Activated CD4-positive, alpha-beta T cell treated with anti-CD3 and anti-CD28 coated beads for 1 hour (primary cell): ENCODE measurements around the gene WRAP73.
"Not testable (repeated sequence)": the region's sequence is repeated elsewhere in the genome, so short reads cannot be mapped to it uniquely, and the experiment has no call there.

ENCODE experiments used
- DNase-seq: peaks from one replicate; pipeline ENCODE4 v3.0.0-alpha.2; 2020

The WRAP73 gene

DNA sequence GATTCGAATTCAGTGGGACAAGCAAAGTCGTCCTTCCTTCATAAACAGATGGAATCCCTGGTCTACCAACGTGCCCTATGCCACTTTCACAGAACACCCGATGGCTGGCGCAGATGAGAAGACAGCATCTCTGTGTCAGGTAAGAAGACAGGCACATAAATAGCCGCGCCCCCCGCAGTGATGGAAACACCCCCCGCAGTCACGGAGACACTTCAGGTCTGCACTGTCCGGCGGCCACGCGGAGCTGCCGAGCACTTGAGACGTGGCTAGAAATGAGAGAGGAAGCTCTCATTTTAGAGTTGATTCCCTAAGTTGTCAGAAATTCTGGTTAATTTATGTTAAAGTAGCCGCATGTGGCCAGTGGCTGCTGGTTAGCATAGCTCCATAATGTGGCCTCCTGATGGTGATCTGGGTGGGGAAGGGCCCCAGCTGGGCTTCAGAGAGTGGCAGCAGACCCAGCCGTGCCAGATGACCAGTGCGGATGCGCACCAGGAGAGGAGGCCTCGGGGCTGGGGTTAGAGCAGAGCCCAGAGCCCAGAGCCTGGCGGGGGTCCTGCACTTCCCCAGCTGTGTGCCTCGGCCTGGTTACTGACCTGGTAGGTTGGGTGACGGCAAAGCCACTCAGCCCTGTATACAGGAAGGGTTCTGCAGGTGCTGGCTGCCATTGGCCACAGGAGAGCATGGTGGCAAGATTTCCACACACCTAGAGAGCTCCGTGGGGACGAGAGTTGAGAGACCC, 22.2 kb downstream of the WRAP73 start:
- no peak for DNase-seq

DNA sequence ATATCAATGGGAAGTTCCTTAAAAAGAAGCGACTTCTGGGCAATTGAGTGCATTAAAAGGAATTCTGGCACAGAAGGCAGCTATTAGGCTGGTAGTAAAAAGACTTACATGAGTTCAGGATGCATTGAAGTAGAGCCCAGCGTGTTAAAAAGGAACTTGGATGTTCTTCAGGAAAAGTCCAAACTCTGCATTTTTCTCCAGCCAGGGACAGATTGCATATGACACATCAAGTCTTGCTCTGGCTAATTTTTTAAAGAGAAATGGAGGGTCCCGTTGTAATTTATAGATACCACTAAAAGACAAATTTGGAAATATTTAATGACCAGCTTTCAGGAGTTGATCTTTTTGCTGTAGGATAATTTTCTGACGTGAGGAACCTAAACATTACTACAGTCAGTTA, 23.9 kb downstream of the WRAP73 start:
- DNase-seq, result no peak

DNA sequence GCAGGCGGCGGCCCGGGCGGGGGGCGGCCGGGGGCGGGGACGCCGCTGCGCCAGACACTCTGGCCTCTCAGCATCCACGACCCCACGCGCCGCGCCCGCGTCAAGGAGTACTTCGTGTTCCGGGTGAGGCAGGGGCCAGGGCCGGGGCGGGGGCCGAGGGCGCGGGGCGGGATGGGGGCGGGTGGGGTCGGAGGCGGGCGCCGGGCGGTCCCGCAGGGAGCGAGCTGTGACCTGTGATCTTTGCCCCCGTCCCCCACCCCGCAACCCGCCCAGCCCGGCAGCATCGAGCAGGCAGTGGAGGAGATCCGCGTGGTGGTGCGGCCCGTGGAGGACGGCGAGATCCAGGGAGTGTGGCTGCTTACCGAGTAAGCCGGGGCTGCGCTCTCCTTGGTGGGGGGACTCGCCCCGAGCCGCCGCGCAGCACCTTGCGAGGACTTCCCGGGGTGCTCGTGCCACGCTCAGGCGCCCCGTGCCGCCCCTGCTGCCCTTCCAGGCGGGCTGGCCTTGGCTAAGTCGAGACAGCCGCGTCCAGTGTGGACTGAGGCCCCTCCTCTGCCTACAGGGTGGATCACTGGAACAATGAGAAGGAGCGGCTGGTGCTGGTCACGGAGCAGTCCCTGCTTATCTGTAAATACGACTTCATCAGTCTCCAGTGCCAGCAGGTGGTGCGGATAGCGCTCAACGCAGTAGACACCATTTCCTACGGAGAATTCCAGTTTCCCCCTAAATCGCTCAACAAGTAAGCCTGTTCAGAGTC, 24.6 kb downstream of the WRAP73 start:
- no peak for DNase-seq

DNA sequence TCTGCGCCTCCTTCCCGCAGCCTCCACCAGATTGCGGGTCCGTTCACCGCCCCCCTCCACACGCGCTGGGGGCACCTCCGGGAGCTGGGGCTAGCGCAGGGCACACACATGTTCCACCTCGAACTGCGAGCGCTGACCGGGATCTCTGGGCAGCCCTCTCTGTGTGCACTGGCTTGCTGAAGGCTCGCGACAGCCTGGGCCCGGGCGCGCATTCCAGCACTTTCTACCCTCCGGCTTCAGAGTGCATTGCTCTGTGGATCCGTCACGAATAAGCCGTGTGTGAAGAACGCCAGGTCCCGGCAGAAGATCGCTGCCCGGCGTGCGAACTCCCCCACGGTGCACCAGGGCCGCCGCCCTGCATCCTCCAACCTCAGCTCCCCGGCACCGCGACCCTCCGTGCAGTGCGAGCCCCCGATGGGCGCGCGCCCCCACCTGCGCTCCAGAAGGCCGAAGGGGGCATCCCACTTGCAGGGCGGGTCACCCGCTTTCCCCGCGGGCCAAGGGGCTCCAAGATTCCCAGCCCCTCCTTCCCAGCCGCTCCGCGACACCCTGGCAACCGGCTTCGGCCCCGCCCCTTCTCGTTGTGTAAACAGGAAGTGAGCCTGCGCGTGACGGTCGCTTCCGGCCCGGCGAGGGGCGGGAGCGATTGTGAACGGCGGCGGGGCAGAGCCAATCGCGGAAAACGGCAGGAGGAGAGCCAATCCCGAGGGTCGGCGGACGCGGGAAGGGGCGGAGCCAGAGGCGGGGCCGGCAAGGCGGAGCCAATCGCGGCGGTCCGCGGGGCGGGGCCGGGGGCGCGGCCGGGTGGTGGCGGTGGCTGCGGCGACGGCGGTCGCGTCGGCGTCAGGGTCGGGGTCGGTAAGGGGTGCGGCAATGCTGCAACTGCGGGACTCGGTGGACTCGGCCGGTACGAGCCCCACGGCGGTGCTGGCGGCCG, 25.4 kb downstream of the WRAP73 start, which contains the start of gene TPRG1L:
Gene TPRG1L (plus strand): TSS at position 816 of the 937 bp plus-strand sequence. CDS start 58 bp downstream, at position 874.
- peak; percentile 98 for DNase-seq

DNA sequence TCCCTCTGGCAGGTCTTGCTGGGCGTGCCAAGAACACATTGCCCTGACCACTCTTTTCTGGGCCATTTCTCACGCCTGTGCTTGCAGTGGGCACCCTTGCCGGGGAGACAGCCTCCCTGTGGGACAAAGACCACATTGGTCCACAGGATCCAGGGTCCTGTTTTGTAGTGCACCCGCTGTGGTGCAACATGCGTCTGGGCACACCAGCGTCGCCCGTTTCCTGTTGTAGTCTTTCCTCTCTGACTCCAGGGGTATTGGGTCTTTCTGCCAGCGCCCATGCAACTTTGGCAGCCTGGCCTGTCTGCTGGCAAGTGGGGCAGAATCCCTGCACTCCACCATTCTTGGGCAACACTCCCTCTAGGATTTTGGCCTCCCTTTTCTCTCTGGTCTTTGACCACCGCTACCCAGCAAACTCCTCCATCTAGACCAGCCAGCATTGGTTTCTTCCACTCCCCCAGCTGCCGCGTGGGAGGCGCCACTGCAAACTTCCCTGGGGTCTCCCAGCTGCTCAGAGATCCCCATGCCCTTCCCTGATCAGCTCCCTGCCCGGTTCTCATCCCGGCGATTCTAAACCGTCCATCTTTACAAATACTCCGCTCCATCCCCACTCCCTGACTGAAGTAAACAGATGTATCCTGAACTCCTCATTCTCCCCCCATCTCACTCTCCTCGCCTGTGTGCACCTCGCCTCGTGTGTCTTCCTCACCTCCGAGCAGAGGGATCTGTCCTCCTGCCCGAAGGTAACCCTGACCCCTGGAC, 26.3 kb downstream of the WRAP73 start:
- no peak for DNase-seq

DNA sequence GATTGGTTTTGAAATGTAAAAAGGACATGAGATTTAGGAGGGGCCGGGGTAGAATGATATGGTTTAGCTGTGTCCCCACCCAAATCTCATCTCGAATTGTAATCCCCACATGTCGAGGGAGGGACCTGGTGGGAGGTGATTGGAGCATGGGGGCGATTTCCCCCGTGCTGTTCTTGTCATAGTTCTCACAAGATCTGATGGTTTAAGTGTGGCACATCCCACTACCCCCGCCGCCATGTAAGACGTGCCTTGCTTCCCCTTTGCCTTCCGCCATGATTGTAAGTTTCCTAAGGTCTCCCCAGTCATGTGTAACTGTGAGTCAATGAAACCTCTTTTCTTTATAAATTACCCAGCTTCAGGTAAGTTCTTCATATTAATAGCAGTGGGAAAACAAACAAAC, 27.8 kb downstream of the WRAP73 start:
- not testable (repeated sequence) for DNase-seq

DNA sequence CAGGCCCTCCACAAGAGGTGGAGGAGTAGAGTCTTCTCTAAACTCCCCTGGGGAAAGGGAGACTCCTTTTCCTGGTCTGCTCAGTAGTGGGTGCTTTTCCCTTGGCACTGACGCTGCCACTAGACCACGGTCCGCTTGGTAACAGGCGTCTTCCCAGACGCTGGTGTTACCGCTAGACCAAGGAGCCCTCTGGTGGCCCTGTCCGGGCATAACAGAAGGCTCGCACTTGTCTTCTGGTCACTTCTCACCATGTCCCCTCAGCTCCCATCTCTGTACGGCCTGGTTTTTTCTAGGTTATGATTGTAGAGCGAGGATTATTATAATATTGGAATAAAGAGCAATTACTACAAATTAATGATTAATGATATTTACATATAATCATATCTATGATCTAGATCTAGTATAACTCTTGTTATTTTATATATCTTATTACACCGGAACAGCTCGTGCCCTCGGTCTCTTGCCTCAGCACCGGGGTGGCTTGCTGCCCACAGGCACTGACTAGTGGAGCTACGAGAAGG, 28.7 kb downstream of the WRAP73 start:
- not testable (repeated sequence) for DNase-seq

DNA sequence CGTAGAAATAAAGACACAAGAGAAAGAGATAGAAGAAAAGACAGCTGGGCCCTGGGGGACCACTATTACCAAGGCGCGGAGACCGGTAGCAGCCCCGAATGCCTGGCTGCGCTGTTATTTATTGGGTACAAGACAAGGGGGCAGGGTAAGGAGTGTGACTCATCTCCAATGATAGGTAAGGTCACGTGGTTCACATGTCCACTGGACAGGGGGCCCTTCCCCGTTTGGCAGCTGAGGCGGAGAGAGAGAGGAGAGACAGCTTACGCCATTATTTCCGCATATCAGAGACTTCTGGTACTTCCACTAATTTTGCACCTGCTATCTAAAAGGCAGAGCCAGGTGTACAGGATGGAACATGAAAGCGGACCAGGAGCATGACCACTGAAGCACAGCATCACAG, 29.2 kb downstream of the WRAP73 start:
- no peak for DNase-seq

DNA sequence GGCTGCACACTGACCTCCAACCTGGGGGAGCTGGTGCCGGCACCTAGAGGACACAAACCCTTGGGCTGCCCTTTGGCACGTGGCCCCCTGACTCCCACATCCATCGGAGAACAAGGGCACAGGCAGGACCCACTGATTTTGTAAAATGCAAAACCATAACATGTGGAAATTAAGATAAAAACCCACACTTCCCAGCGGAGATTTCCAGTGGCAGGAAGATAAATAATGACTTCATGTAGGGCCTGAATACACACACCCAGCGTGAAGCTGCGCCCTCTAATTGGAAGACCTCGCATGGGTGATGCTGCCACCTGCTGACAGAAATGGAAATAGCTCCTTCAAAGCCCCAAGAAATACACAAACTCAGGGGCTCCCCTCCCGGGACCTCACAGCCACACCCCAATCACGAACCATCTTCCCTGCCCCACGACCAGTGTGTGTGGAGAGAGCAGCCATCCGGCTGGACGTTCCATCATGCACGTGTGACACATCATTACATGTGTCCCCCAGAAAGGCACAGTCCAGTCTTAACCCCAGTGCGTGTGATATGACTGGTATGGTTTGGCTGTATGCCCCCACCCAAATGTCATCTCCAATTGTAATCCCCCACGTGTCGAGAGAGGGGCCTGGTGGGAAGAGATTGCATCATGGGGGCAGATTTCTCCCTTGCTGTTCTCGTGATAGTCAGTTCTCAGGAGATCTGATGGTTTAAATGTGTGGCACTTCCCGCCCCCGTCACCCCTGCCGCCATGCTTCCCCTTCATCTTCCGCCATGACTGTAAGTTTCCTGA, 30.8 kb downstream of the WRAP73 start:
- peak; percentile 57 for DNase-seq

DNA sequence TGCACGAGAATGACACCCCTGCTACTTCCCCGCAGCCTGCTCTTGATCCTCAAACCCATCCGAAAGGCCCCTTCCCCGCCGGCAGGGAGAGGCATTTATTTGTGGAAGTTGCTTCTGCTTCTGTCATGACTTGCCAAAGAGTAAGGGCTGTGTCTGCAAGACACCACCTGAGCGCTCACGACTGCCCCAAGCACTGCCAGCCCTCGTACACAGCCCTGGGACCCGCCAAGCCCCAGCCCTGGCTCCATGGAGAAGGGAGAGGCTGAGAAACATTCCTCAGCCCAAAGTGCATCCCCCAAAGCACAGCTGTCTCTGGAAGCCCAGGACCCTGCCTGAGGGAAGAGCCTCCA, 31.4 kb downstream of the WRAP73 start:
- DNase-seq, result no peak

DNA sequence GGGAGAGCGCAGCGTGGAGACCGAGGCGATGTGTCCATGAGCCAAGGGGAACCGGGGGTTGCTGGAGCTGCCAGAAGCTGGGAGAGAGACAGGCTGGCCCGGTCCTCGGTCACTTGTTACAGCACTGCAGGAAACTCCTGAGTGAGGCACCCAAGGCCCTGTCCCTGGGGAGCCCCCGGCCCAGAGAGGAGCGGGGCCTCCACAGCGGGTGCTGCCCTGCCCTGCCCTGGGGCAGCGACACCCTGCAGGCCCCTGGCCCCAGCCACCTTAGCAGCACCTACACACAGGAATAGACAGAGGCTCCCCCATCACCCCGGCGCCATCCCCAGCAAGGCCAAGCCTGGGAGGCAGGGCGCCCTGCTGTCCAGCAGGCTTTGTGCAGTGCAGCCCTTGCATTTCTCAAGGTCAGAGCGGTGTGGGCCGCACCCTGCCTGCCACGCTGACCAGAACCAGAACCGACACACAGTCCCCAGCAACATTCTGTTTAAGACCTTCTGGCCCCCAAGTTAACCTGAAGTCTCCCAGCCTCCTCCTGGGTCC, 32.0 kb downstream of the WRAP73 start:
- DNase-seq, result no peak

DNA sequence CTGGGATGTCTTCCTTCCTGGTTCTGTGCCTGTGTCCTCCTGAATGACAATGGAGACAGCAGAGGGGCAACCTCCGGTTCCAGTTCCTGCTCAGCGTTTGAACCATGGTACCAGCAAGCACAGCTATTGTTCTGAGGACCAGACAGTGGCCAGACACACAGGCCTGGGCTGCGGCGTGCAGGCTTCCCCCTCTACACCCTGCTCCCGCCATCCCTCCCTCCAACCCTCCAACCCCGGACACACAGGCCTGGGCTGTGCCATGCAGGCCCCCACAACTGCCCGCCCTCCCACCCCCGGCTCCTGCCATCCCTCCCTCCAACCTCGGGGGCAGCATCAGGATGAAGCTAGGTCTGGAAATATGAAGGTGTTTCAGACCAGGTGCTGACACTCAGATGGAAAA, 33.0 kb downstream of the WRAP73 start:
- DNase-seq, result no peak

DNA sequence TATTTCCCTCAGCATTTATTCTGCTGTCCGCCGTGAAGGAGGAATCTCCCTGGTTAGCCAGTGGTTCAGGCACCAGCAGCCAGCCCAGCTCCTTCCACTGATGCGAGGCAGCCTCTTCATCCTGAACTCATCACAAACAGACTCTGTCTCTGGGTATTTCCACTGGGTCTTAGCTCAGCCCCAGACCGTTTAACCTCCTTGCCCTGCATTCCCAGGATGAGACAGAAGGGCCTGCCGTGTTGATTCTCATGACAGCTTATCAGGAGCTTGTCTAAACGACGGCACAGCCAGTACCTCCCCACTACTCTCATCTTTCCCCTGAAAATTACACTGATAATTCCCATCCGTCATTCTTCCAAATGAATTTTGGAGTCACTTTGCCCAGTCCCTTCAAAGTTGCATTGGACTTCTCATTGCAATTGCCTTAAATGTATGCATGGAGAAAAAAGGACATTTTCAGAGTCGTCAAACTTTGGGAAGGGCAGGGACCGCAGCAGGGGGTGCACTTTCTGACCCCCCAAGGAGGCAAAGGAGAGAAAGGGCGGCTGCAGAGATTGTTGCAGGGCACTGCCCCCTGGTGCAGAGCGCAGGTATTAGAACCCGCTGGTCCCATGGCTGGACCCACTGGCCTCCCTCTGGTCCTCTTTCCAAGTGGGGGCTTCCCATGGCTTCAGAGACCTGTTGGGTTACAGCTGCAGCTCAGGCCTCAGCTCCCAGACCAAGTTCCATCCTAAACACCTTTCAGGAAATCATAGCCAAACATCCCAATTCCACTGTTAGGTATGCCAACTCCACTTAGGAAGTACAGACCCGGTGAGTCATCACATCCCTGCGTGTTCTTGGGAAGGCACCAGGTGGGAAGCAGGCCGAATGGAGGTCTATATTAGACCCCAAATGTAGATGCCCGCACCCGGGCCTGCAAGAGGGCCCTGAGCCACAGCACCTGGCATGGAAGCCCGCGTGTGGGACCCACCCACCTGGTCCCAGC, 34.9 kb downstream of the WRAP73 start:
- no peak for DNase-seq

DNA sequence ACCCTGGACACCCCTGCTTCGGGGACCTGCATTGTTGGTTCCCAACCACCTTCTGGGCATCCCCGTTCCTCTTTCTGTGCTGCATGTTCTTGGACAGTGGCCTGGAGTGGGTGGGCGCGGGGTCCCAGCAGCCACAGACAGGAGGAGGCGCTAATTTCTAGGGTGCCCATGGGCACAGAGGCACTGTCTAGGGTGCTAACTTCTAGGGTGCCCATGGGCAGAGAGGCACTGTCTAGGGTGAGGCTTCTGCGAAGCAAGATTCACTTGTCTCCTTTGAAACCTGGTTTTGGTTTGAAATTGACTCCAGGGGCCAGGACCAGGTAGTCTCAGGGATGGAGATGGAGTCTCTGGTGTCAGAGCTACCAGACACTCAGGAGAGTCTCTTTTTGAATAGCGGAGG, 37.8 kb downstream of the WRAP73 start:
- no peak for DNase-seq

DNA sequence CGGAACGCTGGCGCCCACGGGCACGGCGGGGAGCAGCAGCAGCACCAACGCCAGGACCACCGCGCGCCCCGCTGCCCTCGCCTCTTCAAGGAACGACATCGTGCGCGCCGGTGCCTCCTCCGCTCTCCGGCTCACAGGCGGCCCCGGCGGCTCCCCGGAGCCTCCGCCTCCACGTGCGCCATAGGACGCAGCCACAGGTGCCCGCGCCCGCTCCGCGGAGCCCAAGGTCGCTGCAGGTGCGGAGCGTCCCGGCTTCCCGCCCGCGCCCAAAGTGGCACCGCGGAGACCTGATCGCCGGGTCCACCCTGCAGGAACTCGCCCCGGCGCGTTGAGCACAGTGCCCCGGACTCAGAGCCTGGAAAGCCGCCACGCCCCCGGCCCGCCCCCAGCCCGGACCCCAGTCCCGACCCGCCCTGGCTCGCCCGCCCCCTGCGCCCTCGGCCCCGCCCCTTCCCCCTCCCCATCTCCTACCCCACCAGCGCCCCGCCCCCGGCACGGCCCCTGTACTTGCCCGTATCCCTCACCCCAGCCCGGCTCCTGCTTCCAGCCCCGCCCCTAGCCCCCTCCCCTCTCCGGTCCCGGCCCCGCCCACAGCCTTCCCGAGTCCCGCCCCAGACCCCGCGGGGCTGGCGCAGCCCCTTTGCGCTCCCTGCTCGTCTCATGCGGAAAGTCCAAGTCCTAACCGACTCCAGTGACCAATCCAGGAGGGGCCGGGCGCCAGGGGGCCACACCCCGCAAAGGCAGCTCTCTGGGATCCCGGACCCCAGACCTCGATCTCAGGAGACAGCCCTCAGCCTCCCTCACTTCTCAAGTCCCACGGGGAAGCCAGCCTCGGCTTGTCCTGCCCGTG, 38.5 kb downstream of the WRAP73 start, which contains the start of gene MEGF6:
Gene MEGF6 (minus strand): TSS at position 339 of the 850 bp plus-strand sequence. CDS start 240 bp downstream, at position 99.
- DNase-seq, result peak; percentile 45

DNA sequence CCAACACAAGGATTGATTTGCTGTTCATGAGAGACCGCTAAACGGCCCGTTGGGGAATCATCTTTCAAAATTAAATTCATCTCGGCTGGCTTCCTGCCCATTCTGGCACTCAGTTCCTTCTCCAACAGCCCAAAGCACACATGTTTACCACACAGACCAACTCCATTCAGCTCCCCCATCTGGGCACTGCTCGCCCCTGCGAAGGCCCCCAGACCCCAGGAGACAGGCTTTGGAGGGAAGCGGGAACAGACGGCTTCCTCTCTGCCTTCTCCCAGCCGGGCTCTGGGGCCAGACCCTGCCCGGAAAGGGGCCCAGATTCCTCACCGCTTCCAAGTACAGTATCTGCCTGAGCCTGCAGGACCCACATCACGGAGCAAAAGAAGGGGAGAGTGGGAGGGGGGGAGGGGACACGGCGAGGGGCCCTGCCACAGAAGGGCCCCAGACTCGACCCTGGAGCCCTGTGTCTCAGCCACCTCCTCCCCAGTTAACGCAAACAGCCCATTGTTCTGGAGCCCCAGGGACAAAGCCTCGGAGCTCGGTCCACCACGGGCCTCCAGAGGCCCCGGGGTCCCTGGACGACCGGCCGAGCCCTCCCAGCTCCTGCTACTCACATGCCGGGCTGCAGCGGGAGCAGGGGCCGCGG, 39.3 kb downstream of the WRAP73 start:
- DNase-seq, result no peak

DNA sequence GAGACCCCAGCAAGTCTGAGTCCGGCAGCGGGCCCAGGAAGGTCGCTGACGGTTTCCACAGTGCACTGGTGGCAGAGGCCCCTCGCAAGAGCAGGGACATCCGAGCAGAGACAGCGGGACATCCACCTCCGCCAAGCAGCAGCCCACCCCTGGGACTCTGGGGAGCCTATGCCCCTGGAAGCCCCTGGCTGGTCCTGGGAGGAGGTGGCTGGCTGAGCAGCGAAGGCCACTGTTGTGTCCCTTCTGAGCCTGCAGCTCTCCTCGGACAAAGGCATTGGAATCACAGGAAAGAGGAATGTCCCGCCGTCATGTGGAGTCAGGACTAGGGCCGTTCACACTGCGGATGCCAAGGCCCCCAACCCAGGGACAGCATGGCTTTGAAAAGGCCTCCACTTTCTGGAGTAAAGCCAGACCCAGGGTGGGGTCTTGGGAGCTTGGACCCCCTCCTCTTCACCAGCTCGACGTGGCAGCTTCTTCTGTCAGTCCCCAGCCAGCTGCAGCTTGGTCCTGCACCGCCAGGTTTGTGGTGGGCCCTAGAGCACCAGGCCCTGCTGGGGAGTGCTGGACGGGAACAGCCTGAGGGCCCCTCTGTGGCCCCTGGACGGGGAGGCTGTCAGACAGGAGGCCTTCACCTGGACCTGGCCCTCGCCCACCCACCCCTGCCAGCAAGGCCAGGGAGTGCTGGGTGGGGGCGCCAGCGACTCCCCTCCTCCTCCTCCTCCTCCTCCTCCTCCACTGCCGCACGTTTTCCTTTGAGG, 40.0 kb downstream of the WRAP73 start:
- no peak for DNase-seq
